Cardiac muscle cell (in vitro differentiated cells and primary cell): ENCODE data around the gene HNRNPLL. TPM values are rescaled to one million over a fixed set of nuclear protein-coding genes. Genes with fewer than 3 reads are reported as not detected.
"Not testable (repeated sequence)": the region's sequence is repeated elsewhere in the genome, so short reads cannot be mapped to it uniquely, and the experiment has no call there.

Experiments
- DNase-seq, 2 donors: peaks; one replicate each; pipeline versions ENCODE4 v3.0.0 to v3.0.0-alpha.2; 2010 to 2017; ENCODE audit warnings: low read depth in 1 of 2, low spot score in 1 of 2
- H3K27ac ChIP-seq: fragments of 200-600 bp; sonication (generic); 2 replicates; pipeline ENCODE4 v1.5.1; 2016
- H3K27me3 ChIP-seq: fragments of 200-600 bp; sonication (generic); 2 replicates; pipeline ENCODE4 v1.6.0; 2016; ENCODE audit warnings: control low read depth
- H3K36me3 ChIP-seq: fragments of 200-600 bp; sonication (generic); 2 replicates; pipeline ENCODE4 v1.5.1; 2016; ENCODE audit warnings: control low read depth
- H3K4me1 ChIP-seq: fragments of 200-600 bp; sonication (generic); 2 replicates; pipeline ENCODE4 v1.8.1; 2017; ENCODE audit warnings: low read depth, mild to moderate bottlenecking, mixed run types
- H3K4me3 ChIP-seq: fragments of 200-600 bp; sonication (generic); 2 replicates; pipeline ENCODE4 v1.5.1; 2016; ENCODE audit warnings: mild to moderate bottlenecking
- H3K9me3 ChIP-seq: fragments of 200-600 bp; sonication (generic); 2 replicates; pipeline ENCODE4 v1.5.1; 2017; ENCODE audit warnings: low read depth, mild to moderate bottlenecking, control low read depth
- polyA plus RNA-seq: library from polyadenylated mRNA; unstranded; fragments of >200 nt; fragmentation: Nextera tagmentation; extraction: Ambion mirVana; gene quantifications from 2 replicates; pipeline ENCODE4 v1.2.1, GENCODE V29; 2016
- total RNA-seq: library from RNA; depleted of rRNA; stranded (reverse); fragments of >200 nt; gene quantifications from 2 replicates; pipeline ENCODE4 v1.2.3, GENCODE V29; 2016
- TF ChIP-seq, protein P1 (sequence below): IDR thresholded peaks from 2 replicates; pipeline ENCODE4 v1.5.1; 2012; ENCODE audit warnings: low read depth, mild to moderate bottlenecking, low read length

HNRNPLL gene
- total RNA-seq = 51.3 and 76.2 TPM in 2 replicates
- polyA plus RNA-seq = 65.4 and 80.2 TPM in 2 replicates

DNA sequence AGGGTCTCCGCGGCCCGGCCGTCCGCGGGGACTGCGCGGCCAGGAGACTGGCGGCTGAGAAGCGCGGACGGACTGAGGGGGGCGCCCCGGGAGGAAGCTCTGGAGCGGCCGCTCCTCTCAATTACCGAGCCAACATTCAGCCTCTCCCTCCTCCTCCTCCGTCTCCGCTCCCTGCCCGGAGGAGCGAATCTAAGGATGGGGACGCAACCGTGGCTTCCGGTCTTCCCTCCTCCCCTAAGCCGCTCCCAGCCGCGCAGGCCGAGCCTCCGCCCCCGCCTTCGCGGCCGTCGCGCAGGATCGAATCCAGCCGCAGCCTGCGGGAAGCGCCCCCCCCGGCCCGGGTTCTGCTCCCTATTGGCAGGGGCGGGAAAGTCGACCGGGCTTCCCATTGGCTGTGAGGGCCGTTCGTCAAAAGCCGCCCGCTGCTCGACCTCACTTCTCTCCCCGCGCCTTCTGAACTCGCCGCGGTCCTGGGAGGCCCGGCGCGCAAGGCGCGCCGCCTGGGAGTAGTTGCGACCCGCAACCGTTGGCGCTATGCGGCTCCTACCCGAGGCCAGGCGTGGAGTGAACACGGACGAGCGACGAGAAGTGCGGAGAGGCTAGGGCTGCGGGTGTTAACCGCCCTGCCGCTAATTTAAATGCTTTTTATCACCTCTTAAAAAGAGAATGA lies at the start of gene HNRNPLL:
TSS of gene HNRNPLL (minus strand) at position 197 of the 670 bp plus-strand sequence. CDS start 302 bp downstream, outside the sequence.
- H3K9me3 ChIP-seq = no peaks in the 10 kb centered on the region
- H3K4me1 ChIP-seq = peaks cover 43% of the 10 kb centered on the region
- H3K27me3 ChIP-seq = no peaks in the 10 kb centered on the region
- peak within 1 kb of the TSS; percentile 94 for H3K27ac ChIP-seq
- TF ChIP-seq, protein P1, sequence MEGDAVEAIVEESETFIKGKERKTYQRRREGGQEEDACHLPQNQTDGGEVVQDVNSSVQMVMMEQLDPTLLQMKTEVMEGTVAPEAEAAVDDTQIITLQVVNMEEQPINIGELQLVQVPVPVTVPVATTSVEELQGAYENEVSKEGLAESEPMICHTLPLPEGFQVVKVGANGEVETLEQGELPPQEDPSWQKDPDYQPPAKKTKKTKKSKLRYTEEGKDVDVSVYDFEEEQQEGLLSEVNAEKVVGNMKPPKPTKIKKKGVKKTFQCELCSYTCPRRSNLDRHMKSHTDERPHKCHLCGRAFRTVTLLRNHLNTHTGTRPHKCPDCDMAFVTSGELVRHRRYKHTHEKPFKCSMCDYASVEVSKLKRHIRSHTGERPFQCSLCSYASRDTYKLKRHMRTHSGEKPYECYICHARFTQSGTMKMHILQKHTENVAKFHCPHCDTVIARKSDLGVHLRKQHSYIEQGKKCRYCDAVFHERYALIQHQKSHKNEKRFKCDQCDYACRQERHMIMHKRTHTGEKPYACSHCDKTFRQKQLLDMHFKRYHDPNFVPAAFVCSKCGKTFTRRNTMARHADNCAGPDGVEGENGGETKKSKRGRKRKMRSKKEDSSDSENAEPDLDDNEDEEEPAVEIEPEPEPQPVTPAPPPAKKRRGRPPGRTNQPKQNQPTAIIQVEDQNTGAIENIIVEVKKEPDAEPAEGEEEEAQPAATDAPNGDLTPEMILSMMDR = no peak
- DNase-seq = peak; percentile 98 to 99
- H3K4me3 ChIP-seq = peak within 1 kb of the TSS; percentile 77
- H3K36me3 ChIP-seq = no peaks in the 10 kb centered on the region

DNA sequence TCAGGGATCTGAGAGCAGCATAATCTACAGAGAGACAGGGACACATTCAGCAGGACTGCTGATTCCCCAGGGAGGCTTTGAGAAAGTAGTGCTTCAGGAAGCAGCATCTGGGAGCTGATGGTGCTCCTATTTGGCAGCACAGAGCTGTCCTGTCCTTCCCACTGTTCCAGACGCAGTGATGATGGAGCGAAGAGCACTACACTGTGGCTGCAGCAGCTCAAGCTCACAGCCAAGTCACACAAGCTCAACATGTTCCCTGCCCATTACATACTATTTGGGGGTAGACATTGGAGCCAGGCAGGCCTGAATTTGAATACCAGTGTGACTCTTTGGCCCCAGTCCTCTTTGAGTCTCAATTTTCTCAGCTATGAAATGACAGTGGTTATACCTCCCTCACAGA lies 48.0 kb upstream of the HNRNPLL start:
- TF ChIP-seq, protein P1 = no peak
- Histone ChIP-seq H3K27ac (no peak overlapping the region), H3K9me3 (no peaks in the 10 kb centered on the region), H3K27me3 (no peaks in the 10 kb centered on the region), H3K4me1 (peaks cover 17% of the 10 kb centered on the region), H3K36me3 (no peaks in the 10 kb centered on the region), H3K4me3 (no peak overlapping the region)
- no peak for DNase-seq

DNA sequence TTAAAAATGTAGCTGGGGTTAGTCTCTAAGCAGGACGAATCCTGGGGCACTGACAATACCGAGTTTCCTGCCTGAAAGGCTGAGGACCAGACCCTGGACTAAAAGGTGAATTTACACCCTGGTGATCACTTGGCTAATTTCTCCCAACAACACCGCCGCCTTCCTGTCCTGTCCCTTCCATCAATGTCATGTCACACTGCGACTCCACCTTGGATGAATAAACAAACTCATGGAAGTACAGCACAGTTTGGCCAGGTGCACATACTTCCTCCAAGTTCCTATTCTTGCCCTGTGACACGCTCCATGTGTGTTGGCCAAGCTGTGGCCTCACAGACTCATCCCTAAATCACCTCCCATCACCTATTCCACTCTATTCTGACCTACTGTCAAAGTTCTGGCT lies 47.3 kb upstream of the HNRNPLL start:
- TF ChIP-seq, protein P1 = no peak
- no peak for DNase-seq
- Histone ChIP-seq H3K4me3 (no peak overlapping the region), H3K9me3 (no peaks in the 10 kb centered on the region), H3K36me3 (no peaks in the 10 kb centered on the region), H3K4me1 (peaks cover 17% of the 10 kb centered on the region), H3K27me3 (no peaks in the 10 kb centered on the region), H3K27ac (no peak overlapping the region)

DNA sequence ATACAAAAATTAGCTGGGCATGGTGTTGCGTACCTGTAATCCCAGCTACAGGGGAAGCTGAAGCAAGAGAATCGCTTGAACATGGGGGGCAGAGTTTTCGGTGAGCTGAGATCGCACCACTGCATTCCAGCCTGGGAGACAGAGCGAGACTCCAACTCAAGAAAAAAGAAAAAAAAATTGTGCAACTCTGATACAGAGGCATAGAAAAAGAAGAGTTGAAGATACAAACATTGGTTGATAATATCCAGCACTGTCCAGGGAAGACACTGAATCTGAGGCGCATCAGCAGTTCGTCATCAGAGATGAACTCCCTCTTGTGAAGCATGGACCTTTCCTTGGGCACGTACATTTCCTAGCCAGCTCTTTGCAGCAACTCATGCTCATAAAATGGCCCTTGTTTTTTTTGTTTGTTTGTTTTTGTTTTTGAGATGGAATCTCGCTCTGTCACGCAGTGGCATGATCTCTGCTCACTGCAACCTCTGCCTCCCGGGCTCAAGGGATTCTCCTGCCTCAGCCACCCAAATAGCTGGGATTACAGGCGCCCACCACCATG lies 46.5 kb upstream of the HNRNPLL start:
- no peak for DNase-seq
- TF ChIP-seq, protein P1 = no peak
- peaks cover 17% of the 10 kb centered on the region for H3K4me1 ChIP-seq
- H3K36me3 ChIP-seq = no peaks in the 10 kb centered on the region
- H3K4me3 ChIP-seq = no peak overlapping the region
- no peak overlapping the region for H3K27ac ChIP-seq
- no peaks in the 10 kb centered on the region for H3K27me3 ChIP-seq
- H3K9me3 ChIP-seq = no peaks in the 10 kb centered on the region

DNA sequence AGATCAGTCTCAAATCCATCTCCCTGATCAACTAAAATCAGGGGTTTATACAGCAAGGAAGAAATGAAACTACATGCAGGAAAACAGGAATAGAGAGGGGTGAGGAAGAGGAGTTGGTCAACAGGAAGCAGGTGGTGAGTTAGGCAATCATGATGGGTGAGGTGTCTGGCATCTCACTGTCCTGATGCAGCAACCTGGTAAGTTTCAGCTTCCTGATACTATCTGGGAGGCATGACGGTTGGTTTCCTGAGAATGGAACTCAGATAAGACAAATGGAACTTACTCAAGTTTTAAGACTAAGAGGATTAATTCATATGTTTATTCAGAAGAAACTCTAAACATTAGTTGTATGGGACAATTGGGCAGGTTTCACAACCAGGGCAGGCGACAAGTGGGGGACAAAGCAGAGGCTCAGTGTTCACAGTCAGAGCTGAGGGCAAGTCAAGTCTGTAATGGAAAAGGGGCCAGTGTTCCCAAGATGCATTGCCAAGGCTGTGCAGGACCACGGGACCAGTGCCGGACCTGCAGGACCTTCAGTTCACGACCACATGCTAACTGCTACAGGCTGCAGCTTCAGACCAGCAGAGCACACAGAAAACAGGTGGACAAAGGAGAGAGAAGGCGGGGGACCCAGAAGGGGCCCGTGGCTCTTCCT lies 45.5 kb upstream of the HNRNPLL start:
- Histone ChIP-seq H3K27ac (no peak overlapping the region), H3K9me3 (no peaks in the 10 kb centered on the region), H3K36me3 (no peaks in the 10 kb centered on the region), H3K4me3 (no peak overlapping the region), H3K4me1 (peaks cover 10% of the 10 kb centered on the region), H3K27me3 (no peaks in the 10 kb centered on the region)
- DNase-seq = peak in 1 of 2 donors; percentile 27
- TF ChIP-seq, protein P1 = no peak

DNA sequence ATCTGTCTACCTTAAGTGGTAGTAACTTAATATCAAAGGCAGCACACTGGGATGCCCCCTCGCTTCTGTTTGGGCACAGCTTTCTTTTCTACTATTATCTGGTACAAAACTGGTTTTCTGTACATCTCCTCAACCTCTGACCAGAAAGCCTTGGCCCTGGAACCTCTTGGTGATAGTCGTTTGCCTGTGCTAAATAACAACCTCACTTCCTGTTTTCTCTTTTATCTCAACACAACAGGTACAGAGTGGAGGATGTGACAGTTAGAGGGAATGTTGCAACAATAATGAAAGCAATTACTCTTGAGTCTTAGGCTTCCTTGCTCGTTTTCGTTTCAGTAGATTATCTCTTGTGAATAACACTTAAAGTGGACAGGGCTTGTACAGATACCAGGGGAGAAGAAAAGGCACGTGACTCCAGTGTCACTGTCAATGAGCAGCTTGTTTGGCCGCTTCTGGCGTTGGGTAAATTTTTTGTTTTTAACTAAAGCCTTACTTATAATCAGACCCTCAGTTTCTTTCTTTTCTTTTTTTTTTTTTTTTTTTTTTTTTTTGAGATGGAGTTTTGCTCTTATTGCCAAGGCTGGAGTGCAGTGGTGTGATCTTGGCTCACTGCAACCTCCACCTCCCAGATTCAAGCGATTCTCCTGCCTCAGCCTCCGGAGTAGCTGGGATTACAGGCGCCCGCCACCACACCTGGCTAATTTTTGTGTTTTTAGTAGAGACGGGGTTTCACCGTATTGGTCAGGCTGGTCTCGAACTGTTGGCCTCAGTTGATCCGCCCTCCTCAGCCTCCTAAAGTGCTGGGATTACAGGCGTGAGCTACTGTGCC lies 41.2 kb upstream of the HNRNPLL start:
- DNase-seq, H3K9me3 ChIP-seq, H3K27me3 ChIP-seq, H3K4me3 ChIP-seq, H3K27ac ChIP-seq, H3K36me3 ChIP-seq, H3K4me1 ChIP-seq: not testable (repeated sequence)
